Subcutaneous preadipocyte (primary cell): ENCODE measurements around the gene C14orf119. TPM values are rescaled to one million over a fixed set of nuclear protein-coding genes. Genes with fewer than 3 reads are reported as not detected.

ENCODE experiments used
- total RNA-seq: library from RNA; depleted of rRNA; stranded (reverse); fragments of >200 nt; gene quantifications from 2 replicates; pipeline ENCODE4 v1.2.3, GENCODE V29; 2012

The C14orf119 gene
- total RNA-seq = 46.9 and 51.8 TPM in 2 replicates

GRCh38 chr14:23095196-23096108 lies at the start of gene C14orf119:
TSS of gene C14orf119 (plus strand) at chr14:23095505. CDS start at chr14:23097659, 2,154 bp downstream.

GRCh38 chr14:23056956-23057756 lies 38.1 kb upstream of the C14orf119 start, which contains the start of gene CDH24:
TSS of gene CDH24 (minus strand) at chr14:23057520. CDS start at chr14:23055733, 1,787 bp downstream.

GRCh38 chr14:23094666-23095195 lies 574 bp upstream of the C14orf119 start, which contains the start of gene ACIN1:
TSS of gene ACIN1 (minus strand) at chr14:23095136. CDS start at chr14:23095112, 24 bp downstream.

GRCh38 chr14:23104591-23105347 lies 9.5 kb downstream of the C14orf119 start, which contains the start of gene CIROP:
TSS of gene CIROP (minus strand) at chr14:23104989. CDS start at chr14:23104920, 69 bp downstream.

GRCh38 chr14:23118506-23119362 lies 23.4 kb downstream of the C14orf119 start, which contains the start of gene CEBPE:
TSS of gene CEBPE (minus strand) at chr14:23119255. CDS start at chr14:23119091, 164 bp downstream.

Other genes with a start within 250 kb of the C14orf119 start
- gene LRP10, start 223.8 kb upstream of the C14orf119 start, total RNA-seq = 64.5 and 67.6 TPM in 2 replicates
- 0.37 TPM in 1 of 2 replicates, not detected in the other for gene REM2, start 212.3 kb upstream of the C14orf119 start, total RNA-seq
- gene RBM23, start 176.4 kb upstream of the C14orf119 start, total RNA-seq = 34.9 and 50.0 TPM in 2 replicates
- 76.8 and 106 TPM in 2 replicates for gene PRMT5, start 166.1 kb upstream of the C14orf119 start, total RNA-seq
- gene HAUS4, start 138.4 kb upstream of the C14orf119 start, total RNA-seq = 41.6 and 45.2 TPM in 2 replicates
- 3.3 and 12.7 TPM in 2 replicates for gene AJUBA, start 113.0 kb upstream of the C14orf119 start, total RNA-seq
- gene C14orf93, start 85.4 kb upstream of the C14orf119 start, total RNA-seq = 9.4 and 10.7 TPM in 2 replicates
- gene PSMB5, start 60.6 kb upstream of the C14orf119 start, total RNA-seq = 137 and 164 TPM in 2 replicates
- gene PSMB11, start 53.3 kb upstream of the C14orf119 start, total RNA-seq = not detected in 2 replicates
- gene CDH24, start 38.0 kb upstream of the C14orf119 start, total RNA-seq = 2.2 and 3.3 TPM in 2 replicates
- 80.5 and 100 TPM in 2 replicates for gene ACIN1, start 369 bp upstream of the C14orf119 start, total RNA-seq
- gene CIROP, start 9.5 kb downstream of the C14orf119 start, total RNA-seq = not detected in 2 replicates
- not detected in 2 replicates for gene CEBPE, start 23.8 kb downstream of the C14orf119 start, total RNA-seq
- 2.2 and 3.3 TPM in 2 replicates for gene SLC7A8, start 88.2 kb downstream of the C14orf119 start, total RNA-seq
- not detected in 2 replicates for gene RNF212B, start 142.4 kb downstream of the C14orf119 start, total RNA-seq
- gene HOMEZ, start 190.6 kb downstream of the C14orf119 start, total RNA-seq = 5.7 and 7.7 TPM in 2 replicates
- 3.7 and 4.3 TPM in 2 replicates for gene PPP1R3E, start 207.4 kb downstream of the C14orf119 start, total RNA-seq
- gene BCL2L2, start 211.3 kb downstream of the C14orf119 start, total RNA-seq = 12.5 and 16.8 TPM in 2 replicates
- gene PABPN1, start 226.0 kb downstream of the C14orf119 start, total RNA-seq = 52.4 and 55.9 TPM in 2 replicates